HepG2 (cell line): ENCODE data around the gene VWA3B. TPM values are rescaled to one million over a fixed set of nuclear protein-coding genes. Genes with fewer than 3 reads are reported as not detected.

Experiments used
- ATAC-seq: fragments of 200-7000 bp; cut with Tn5 transposase; 3 replicates; pipeline ENCODE4 v1.9.1; 2020; ENCODE audit warnings: mild to moderate bottlenecking, moderate library complexity
- BruUV-seq: library from RNA; stranded (reverse); fragments of 400-500 nt; replicated peaks from 2 replicates; lab custom pipeline; 2021; lab: Mats Ljungman, UMichigan
- CTCF ChIA-PET: fragments of 300-600 bp; formaldehyde crosslinking; extraction: SDS; loops from one replicate; lab custom pipeline; 2021; ENCODE audit warnings: low total read pairs, inconsistent platforms, low intra/inter-chr PET ratio; lab: Yijun Ruan, JAX
- POLR2A ChIA-PET: fragments of 350-600 bp; sonication (Branson Sonifier 250); formaldehyde crosslinking; loops from one replicate; lab custom pipeline; 2020; ENCODE audit warnings: antibody characterized with exemption, inconsistent platforms; lab: Yijun Ruan, JAX
- DNase-seq: peaks from one replicate; pipeline ENCODE4 v3.0.0-alpha.2; 2015; ENCODE audit warnings: low spot score
- FAIRE-seq: peaks from 3 replicates; lab custom pipeline; 2011; peaks lifted over from hg19 to GRCh38; lab: Jason Lieb, UNC
- H2AFZ ChIP-seq: one replicate; pipeline ENCODE4 v1.6.1; 2011; ENCODE audit warnings: low read length, inconsistent platforms
- H3K27ac ChIP-seq: fragments of 300-600 bp; 3 replicates; pipeline ENCODE4 v1.8.0; 2011; ENCODE audit warnings: mixed run types, mild to moderate bottlenecking, mixed read lengths, low read length, inconsistent platforms; ENCODE audit not compliant: insufficient read depth; ENCODE audit errors: extremely low read length
- H3K27me3 ChIP-seq, 2 experiments: fragments of 200-600 bp in 1 of 2; 2 replicates in 1 of 2; 3 replicates in 1 of 2; pipeline versions ENCODE4 v1.6.0 to v1.8.0; 2011; ENCODE audit warnings: low read length in 2 of 2, mild to moderate bottlenecking in 2 of 2, moderate library complexity in 2 of 2, inconsistent platforms in 1 of 2; ENCODE audit not compliant: insufficient read depth in 2 of 2, control insufficient read depth in 1 of 2
- H3K36me3 ChIP-seq, 2 experiments: fragments of 200-600 bp in 1 of 2; replicated peaks in 1 of 2; 2 replicates in 1 of 2; 3 replicates in 1 of 2; pipeline versions ENCODE4 v1.5.1 to v1.8.0; 2011; ENCODE audit warnings: low read length in 2 of 2, inconsistent platforms in 1 of 2; ENCODE audit not compliant: insufficient read depth in 2 of 2, control insufficient read depth in 1 of 2
- H3K4me1 ChIP-seq: 2 replicates; pipeline ENCODE4 v1.5.1; 2012; ENCODE audit warnings: low read length, inconsistent platforms; ENCODE audit not compliant: insufficient read depth
- H3K4me2 ChIP-seq: 2 replicates; pipeline ENCODE4 v1.6.0; 2011; ENCODE audit warnings: low read depth, low read length, inconsistent platforms
- H3K4me3 ChIP-seq, 3 experiments: fragments of 200-600 bp in 1 of 3; sonication (generic), shearing (Covaris generic) in 1 of 3; replicated peaks in 1 of 3; 2 replicates each; pipeline ENCODE4 v1.5.1; 2011 to 2016; ENCODE audit warnings: low read length in 3 of 3, inconsistent platforms in 2 of 3, low read depth in 2 of 3, mild to moderate bottlenecking in 2 of 3, control low read depth in 1 of 3, mixed read lengths in 1 of 3; ENCODE audit not compliant: insufficient read depth in 1 of 3
- H3K79me2 ChIP-seq: one replicate; pipeline ENCODE4 v1.6.1; 2011; ENCODE audit warnings: low read length, inconsistent platforms; ENCODE audit not compliant: insufficient read depth
- H3K9ac ChIP-seq: 2 replicates; pipeline ENCODE4 v1.6.0; 2011; ENCODE audit warnings: mild to moderate bottlenecking, low read depth, low read length, inconsistent platforms; ENCODE audit not compliant: insufficient read depth
- H3K9me3 ChIP-seq: 2 replicates; pipeline ENCODE4 v1.5.1; 2012; ENCODE audit warnings: mild to moderate bottlenecking, low read length
- H4K20me1 ChIP-seq: 2 replicates; pipeline ENCODE4 v1.6.0; 2011; ENCODE audit warnings: inconsistent platforms, mild to moderate bottlenecking, low read length, moderate library complexity; ENCODE audit not compliant: insufficient read depth
- BRD4 ChIP-seq: sonication (generic); formaldehyde crosslinking; IDR thresholded peaks from 2 replicates; pipeline ENCODE4 v1.4.0; 2020; ENCODE audit warnings: missing genetic modification reagents
- GATAD2A ChIP-seq: IDR thresholded peaks from 2 replicates; pipeline ENCODE4 v1.6.1; 2016
- GPN1 ChIP-seq: sonication (generic); formaldehyde crosslinking; IDR thresholded peaks from 2 replicates; pipeline ENCODE4 v1.5.1; 2020; ENCODE audit warnings: missing genetic modification reagents, borderline replicate concordance
- MAFF ChIP-seq: IDR thresholded peaks from 2 replicates; pipeline ENCODE4 v1.6.1; 2011; ENCODE audit warnings: low read depth, low read length, improper control_type of control experiment
- MAFK ChIP-seq, 2 experiments: IDR thresholded peaks in 1 of 2; conservative IDR thresholded peaks in 1 of 2; 2 replicates each; pipeline ENCODE4 v1.6.1; 2011; ENCODE audit warnings: improper control_type of control experiment in 2 of 2, low read length in 2 of 2
- MLX ChIP-seq: IDR thresholded peaks from 2 replicates; pipeline ENCODE4 v1.6.1; 2016
- TBX2 ChIP-seq: sonication (generic); formaldehyde crosslinking; IDR thresholded peaks from 2 replicates; pipeline ENCODE4 v1.5.0; 2020; ENCODE audit warnings: missing genetic modification reagents, mild to moderate bottlenecking, borderline replicate concordance
- ZNF101 ChIP-seq: sonication (generic); formaldehyde crosslinking; IDR thresholded peaks from 2 replicates; pipeline ENCODE4 v1.4.0; 2020; ENCODE audit warnings: mild to moderate bottlenecking, low read depth, missing genetic modification reagents, borderline replicate concordance
- ZNF672 ChIP-seq: sonication (generic); formaldehyde crosslinking; IDR thresholded peaks from 2 replicates; pipeline ENCODE4 v1.8.1; 2022; ENCODE audit warnings: missing genetic modification reagents
- WGBS: methylation state at CpG from one replicate; pipeline ENCODE4 v1.1.6; 2017; ENCODE audit warnings: low lambda C conversion rate; 5-methylcytosine and 5-hydroxymethylcytosine counted together
- in situ Hi-C: cut with HindIII; loops from 2 replicates; pipeline ENCODE4 v1.10.0; 2017; ENCODE audit warnings: low pct_unique_long_range_greater_than_20kb; ENCODE audit not compliant: extremely low pct_ligation_motif_present
- intact Hi-C: fragments of 100-400 bp; cut with micrococcal nuclease; formaldehyde crosslinking; loops from one replicate; pipeline ENCODE4 v1.10.0; 2022; ENCODE audit not compliant: unreplicated experiment
- polyA plus RNA-seq, 8 experiments: library from polyadenylated mRNA; depleted of rRNA in 3 of 8; stranded (reverse) in 7 of 8; unstranded in 1 of 8; fragments of >200 nt; fragmentation: Illumina TruSeq in 4 of 8; extraction: Trizol in 4 of 8; gene quantifications; 2 replicates each; pipeline versions ENCODE4 v1.2.1 to v1.2.3, GENCODE V29; 2011 to 2016; ENCODE audit warnings: low read depth in 4 of 8, missing spikeins in 1 of 8, mixed read lengths in 1 of 8; ENCODE audit not compliant: insufficient read depth in 1 of 8
- total RNA-seq, 5 experiments: library from RNA; depleted of rRNA; stranded (reverse); fragments of >200 nt; fragmentation: Illumina TruSeq; extraction: Trizol; gene quantifications; 2 replicates each; pipeline ENCODE4 v1.2.3, GENCODE V29; 2016; ENCODE audit warnings: low read depth in 1 of 5

The VWA3B gene
- total and polyA plus RNA-seq, 2 of the 13 experiments (the other 11 are each of a cell fraction or from before 2014, with no cell fraction given), result not detected

GRCh38 chr2:98311090-98311489, 224.1 kb downstream of the VWA3B start:
- Histone ChIP-seq H2AFZ (no peak overlapping the region), H3K9ac (no peak overlapping the region), H3K79me2 (no peaks in the 10 kb centered on the region), H3K4me3 (no peak overlapping the region), H3K9me3 (no peaks in the 10 kb centered on the region), H3K27me3 (peaks cover 1 to 41% of the 10 kb centered on the region in 2 experiments), H3K4me2 (no peak overlapping the region), H3K27ac (no peak overlapping the region), H4K20me1 (no peaks in the 10 kb centered on the region), H3K36me3 (no peaks in the 10 kb centered on the region), H3K4me1 (no peaks in the 10 kb centered on the region)
- ChIA-PET CTCF (no interaction called here), POLR2A (no interaction called here)
- intact Hi-C loops (no loop called here), in situ Hi-C loops (no loop called here)
- FAIRE-seq (no peak), ATAC-seq (no peak), DNase-seq (no peak)
- 28% methylated on average over 3 of the region's 3 CpGs for WGBS
- BruUV-seq, result no TSS peak
- no peak for TF ChIP-seq TBX2 (CRISPR knock-in tag)
- TF ChIP-seq MAFF, result peak; percentile 96
- TF ChIP-seq GATAD2A (CRISPR knock-in tag), result no peak
- TF ChIP-seq ZNF672 (CRISPR knock-in tag), result no peak
- TF ChIP-seq MLX, result no peak
- no peak for TF ChIP-seq BRD4 (CRISPR knock-in tag)
- TF ChIP-seq ZNF101, result no peak
- TF ChIP-seq MAFK (conservative IDR thresholded peaks at IDR 0.05 in 1 of 2, IDR thresholded peaks at IDR 0.05 in 1 of 2; ENCODE audit: low read length in 2 of 2), result peak; percentile 97 to 98
- TF ChIP-seq GPN1 (CRISPR knock-in tag), result no peak
